ENCODE measurements around the gene PTP4A1. TPM values are rescaled to one million over a fixed set of nuclear protein-coding genes. Genes with fewer than 3 reads are reported as not detected.
"Not testable (repeated sequence)": the region's sequence is repeated elsewhere in the genome, so short reads cannot be mapped to it uniquely, and the experiment has no call there.

PTP4A1 gene
- 10 to 100 TPM; 27.7 to 54.5 (median 39.7) TPM for total RNA-seq

DNA sequence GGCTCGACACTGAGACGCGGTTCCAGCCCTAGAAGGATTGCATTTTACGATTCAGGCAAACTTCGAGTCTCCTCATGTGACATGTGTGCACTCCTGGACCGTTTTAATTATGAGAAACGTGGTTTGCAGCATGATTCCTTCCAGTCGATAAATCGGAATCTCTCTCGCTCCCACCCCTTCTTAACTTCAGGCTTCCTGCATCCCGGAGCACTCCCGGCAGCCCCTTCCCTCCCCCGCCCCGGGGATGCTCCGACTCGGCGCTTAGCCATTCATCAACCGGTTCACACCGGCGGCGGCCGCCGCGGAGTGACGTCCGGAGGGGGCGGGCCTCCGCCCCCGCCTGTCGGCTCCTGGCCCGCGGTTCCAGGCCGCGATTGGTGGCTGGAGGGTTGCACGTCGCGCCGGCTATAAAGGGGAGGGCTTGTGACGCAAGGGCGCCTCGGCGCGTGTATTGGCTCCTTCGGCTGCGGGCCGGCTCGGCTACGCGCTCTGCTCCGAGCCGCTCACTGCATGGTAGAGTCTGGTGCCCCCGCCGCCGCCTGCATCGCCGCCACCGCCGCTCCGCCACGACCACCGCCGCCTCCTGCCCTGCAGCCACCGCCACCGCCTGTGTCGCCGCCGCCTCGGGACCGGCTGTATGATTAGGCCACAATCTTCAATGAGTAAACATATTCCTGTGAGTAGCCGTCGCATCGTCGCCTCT is at the start of gene PTP4A1, which contains the start of gene LOC128125822:
PTP4A1 (plus strand) TSS at position 437 of the 703 bp plus-strand sequence. CDS start 4,401 bp downstream, outside the sequence.
LOC128125822 (plus strand) TSS at position 437 of the 703 bp plus-strand sequence.
- ATAC-seq, result peak; percentile 96
- Histone ChIP-seq H3K4me3 (peak within 1 kb of the TSS; percentile 82 to 85), H3K4me1 (peaks cover 0 to 36% (median 4%) of the 10 kb centered on the region in 3 donors), H3K27ac (peak within 1 kb of the TSS; percentile 97 to 100 (median 99)), H3K27me3 (no peaks in the 10 kb centered on the region), H3K36me3 (peaks cover 0 to 9% of the 10 kb centered on the region in 2 donors), H3K9me3 (no peaks in the 10 kb centered on the region)
- WGBS, 2 donors (ENCODE audit: low coverage in 1 of 2), result 0% methylated on average over 6 to 10 of the region's 73 CpGs
- TF ChIP-seq POLR2A (IDR thresholded peaks at IDR 0.05) (peak; percentile 98 to 99), EP300 (IDR thresholded peaks at IDR 0.05) (peak; percentile 79), POLR2AphosphoS5 (IDR thresholded peaks at IDR 0.05) (peak; percentile 99)
- TF ChIP-seq, protein P1, sequence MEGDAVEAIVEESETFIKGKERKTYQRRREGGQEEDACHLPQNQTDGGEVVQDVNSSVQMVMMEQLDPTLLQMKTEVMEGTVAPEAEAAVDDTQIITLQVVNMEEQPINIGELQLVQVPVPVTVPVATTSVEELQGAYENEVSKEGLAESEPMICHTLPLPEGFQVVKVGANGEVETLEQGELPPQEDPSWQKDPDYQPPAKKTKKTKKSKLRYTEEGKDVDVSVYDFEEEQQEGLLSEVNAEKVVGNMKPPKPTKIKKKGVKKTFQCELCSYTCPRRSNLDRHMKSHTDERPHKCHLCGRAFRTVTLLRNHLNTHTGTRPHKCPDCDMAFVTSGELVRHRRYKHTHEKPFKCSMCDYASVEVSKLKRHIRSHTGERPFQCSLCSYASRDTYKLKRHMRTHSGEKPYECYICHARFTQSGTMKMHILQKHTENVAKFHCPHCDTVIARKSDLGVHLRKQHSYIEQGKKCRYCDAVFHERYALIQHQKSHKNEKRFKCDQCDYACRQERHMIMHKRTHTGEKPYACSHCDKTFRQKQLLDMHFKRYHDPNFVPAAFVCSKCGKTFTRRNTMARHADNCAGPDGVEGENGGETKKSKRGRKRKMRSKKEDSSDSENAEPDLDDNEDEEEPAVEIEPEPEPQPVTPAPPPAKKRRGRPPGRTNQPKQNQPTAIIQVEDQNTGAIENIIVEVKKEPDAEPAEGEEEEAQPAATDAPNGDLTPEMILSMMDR (IDR thresholded peaks at IDR 0.05), result no peak

DNA sequence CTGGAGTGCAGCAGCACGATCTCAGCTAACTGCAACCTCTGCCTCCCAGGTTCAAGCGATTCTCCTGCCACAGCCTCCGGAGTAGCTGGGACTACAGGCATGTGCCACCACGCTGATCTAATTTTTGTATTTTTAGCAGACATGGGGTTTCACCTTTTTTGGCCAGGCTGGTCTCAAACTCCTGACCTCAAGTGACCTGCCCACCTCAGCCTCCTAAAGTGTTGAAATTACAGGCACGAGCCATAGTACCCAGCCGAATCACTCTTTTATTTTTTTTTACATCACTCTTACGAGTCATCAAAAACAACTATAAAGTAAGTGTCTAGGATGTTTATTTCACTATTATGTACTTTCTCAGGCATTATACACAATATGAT is 49.4 kb upstream of the PTP4A1 start:
- H3K9me3 ChIP-seq, H3K4me1 ChIP-seq, H3K36me3 ChIP-seq, H3K27me3 ChIP-seq, H3K4me3 ChIP-seq, ATAC-seq, H3K27ac ChIP-seq: not testable (repeated sequence)
- WGBS, 2 donors (ENCODE audit: low coverage in 1 of 2), result 81 to 91% methylated on average over 7 of the region's 7 CpGs

- H3K4me3 ChIP-seq, result no peak overlapping the region
- no peak overlapping the region for H3K27ac ChIP-seq
- H3K27me3 ChIP-seq, result no peaks in the 10 kb centered on the region
- ATAC-seq, result no peak
- WGBS, 2 donors (ENCODE audit: low coverage in 1 of 2), result 87 to 94% methylated on average over 4 of the region's 4 CpGs
- H3K9me3 ChIP-seq, result no peaks in the 10 kb centered on the region
- H3K36me3 ChIP-seq, result no peaks in the 10 kb centered on the region
- TF ChIP-seq, protein P1 (IDR thresholded peaks at IDR 0.05), result no peak
- no peak for TF ChIP-seq POLR2AphosphoS5 (IDR thresholded peaks at IDR 0.05)
- TF ChIP-seq EP300 (IDR thresholded peaks at IDR 0.05), result no peak
- TF ChIP-seq POLR2A (IDR thresholded peaks at IDR 0.05), result no peak
- H3K4me1 ChIP-seq, result peaks cover 0 to 7% (median 0%) of the 10 kb centered on the region in 3 donors
Measured at GRCh38 chr6:63523630-63524029, 48.6 kb upstream of the PTP4A1 start.

DNA sequence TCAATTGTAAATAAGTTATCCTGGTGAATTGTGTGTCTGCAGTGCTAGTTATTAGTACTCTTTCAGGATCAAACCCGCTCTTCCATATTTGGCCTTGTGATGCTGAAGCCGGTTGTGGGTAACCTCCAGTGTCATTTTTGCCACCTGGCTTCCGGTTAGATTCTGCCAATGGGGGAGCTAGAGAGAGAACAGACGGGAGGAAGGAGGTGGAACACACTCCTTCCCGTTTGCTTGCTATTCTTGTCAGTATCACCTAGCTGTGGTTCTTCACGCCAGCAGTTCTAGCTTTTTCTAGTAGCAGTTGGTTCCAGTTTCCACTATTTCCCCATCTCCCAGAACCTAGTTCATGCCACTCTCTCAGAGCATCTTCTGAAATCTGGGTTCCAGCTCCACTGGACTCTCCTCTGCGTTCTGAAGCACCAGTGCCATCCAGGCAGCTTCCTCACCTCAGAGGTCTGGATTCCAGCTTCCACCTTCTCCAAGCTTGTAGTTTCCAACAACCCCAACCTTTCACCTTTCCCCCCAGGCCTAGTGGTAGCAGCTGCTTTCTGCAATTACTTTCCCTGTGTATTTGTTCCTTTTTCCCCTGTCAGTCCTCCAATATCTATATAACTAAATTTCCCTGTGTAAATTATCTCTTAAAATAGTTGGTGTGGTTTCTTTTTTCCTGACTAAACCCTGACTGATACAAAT is 46.9 kb upstream of the PTP4A1 start:
- H3K9me3 ChIP-seq, result no peaks in the 10 kb centered on the region
- no peaks in the 10 kb centered on the region for H3K27me3 ChIP-seq
- no peak overlapping the region for H3K27ac ChIP-seq
- H3K36me3 ChIP-seq, result no peaks in the 10 kb centered on the region
- ATAC-seq, result no peak
- H3K4me3 ChIP-seq, result no peak overlapping the region
- no peak for TF ChIP-seq POLR2AphosphoS5 (IDR thresholded peaks at IDR 0.05)
- TF ChIP-seq POLR2A (IDR thresholded peaks at IDR 0.05), result no peak
- no peak for TF ChIP-seq EP300 (IDR thresholded peaks at IDR 0.05)
- TF ChIP-seq, protein P1 (IDR thresholded peaks at IDR 0.05), result no peak
- H3K4me1 ChIP-seq, result peaks cover 0 to 7% (median 0%) of the 10 kb centered on the region in 3 donors
- 71 to 72% methylated on average over 6 of the region's 7 CpGs for WGBS, 2 donors (ENCODE audit: low coverage in 1 of 2)

GRCh38 chr6:63526931-63527330 is 45.3 kb upstream of the PTP4A1 start:
- Histone ChIP-seq H3K4me3 (no peak overlapping the region), H3K9me3 (no peaks in the 10 kb centered on the region), H3K4me1 (peaks cover 0 to 7% (median 0%) of the 10 kb centered on the region in 3 donors), H3K36me3 (no peaks in the 10 kb centered on the region), H3K27me3 (no peaks in the 10 kb centered on the region), H3K27ac (no peak overlapping the region)
- no peak for ATAC-seq
- TF ChIP-seq POLR2A (IDR thresholded peaks at IDR 0.05) (no peak), POLR2AphosphoS5 (IDR thresholded peaks at IDR 0.05) (no peak), EP300 (IDR thresholded peaks at IDR 0.05) (no peak)
- TF ChIP-seq, protein P1 (IDR thresholded peaks at IDR 0.05), result no peak

All from gastroesophageal sphincter (tissue), 4 donors.